Measurements from ENCODE around the gene MYPOP. TPM values are rescaled to one million over a fixed set of nuclear protein-coding genes. Genes with fewer than 3 reads are reported as not detected.

Gene MYPOP
- total and polyA plus RNA-seq, 2 of the 13 experiments (the other 11 are each of a cell fraction or from before 2014, with no cell fraction given), result 2.3 to 2.7 TPM

DNA sequence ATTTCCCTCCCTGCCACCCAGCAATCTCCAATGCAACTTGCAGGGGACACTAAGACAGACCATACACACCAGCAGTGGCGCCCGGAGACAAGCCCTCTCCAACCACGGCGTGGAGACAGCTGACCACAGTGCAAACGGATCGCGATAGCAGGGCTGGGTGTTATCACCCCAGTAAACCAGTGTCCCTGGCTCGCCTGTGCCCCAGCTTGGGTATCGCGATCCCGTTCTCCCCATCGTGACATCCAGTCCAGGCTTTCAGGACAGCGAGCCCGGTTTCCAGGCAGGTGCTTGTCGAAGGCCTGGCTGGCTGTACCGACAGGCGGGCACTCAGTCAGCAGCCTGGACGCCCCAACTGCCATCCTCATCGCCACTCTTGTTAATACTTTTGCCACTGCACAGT lies 32.9 kb upstream of the MYPOP start:
- CTCF ChIA-PET (ENCODE audit: low intra/inter-chr PET ratio, low total read pairs), result no interaction called here
- BruUV-seq (replicated peaks), result no TSS peak
- Histone ChIP-seq H3K79me2 (ENCODE audit: insufficient read depth, low read length) (no peaks in the 10 kb centered on the region), H3K9me3 (ENCODE audit: low read length) (no peaks in the 10 kb centered on the region), H2AFZ (ENCODE audit: low read length) (no peak overlapping the region), H3K36me3 (replicated peaks in 1 of 2; ENCODE audit: control insufficient read depth in 1 of 2, insufficient read depth in 2 of 2, low read length in 2 of 2) (no peaks in the 10 kb centered on the region), H3K4me1 (ENCODE audit: insufficient read depth, low read length) (no peaks in the 10 kb centered on the region), H3K27me3 (ENCODE audit: control insufficient read depth in 1 of 2, insufficient read depth in 2 of 2, low read length in 2 of 2) (peaks cover 2 to 35% of the 10 kb centered on the region in 2 experiments), H4K20me1 (ENCODE audit: insufficient read depth, low read length) (no peaks in the 10 kb centered on the region), H3K4me3 (replicated peaks in 1 of 3; ENCODE audit: insufficient read depth in 1 of 3, low read depth in 2 of 3, low read length in 3 of 3) (no peak overlapping the region), H3K4me2 (ENCODE audit: low read depth, low read length) (no peak overlapping the region), H3K9ac (ENCODE audit: insufficient read depth, low read depth, low read length) (no peak overlapping the region), H3K27ac (ENCODE audit: extremely low read length, insufficient read depth, low read length) (no peak overlapping the region)
- TF ChIP-seq, protein P1, sequence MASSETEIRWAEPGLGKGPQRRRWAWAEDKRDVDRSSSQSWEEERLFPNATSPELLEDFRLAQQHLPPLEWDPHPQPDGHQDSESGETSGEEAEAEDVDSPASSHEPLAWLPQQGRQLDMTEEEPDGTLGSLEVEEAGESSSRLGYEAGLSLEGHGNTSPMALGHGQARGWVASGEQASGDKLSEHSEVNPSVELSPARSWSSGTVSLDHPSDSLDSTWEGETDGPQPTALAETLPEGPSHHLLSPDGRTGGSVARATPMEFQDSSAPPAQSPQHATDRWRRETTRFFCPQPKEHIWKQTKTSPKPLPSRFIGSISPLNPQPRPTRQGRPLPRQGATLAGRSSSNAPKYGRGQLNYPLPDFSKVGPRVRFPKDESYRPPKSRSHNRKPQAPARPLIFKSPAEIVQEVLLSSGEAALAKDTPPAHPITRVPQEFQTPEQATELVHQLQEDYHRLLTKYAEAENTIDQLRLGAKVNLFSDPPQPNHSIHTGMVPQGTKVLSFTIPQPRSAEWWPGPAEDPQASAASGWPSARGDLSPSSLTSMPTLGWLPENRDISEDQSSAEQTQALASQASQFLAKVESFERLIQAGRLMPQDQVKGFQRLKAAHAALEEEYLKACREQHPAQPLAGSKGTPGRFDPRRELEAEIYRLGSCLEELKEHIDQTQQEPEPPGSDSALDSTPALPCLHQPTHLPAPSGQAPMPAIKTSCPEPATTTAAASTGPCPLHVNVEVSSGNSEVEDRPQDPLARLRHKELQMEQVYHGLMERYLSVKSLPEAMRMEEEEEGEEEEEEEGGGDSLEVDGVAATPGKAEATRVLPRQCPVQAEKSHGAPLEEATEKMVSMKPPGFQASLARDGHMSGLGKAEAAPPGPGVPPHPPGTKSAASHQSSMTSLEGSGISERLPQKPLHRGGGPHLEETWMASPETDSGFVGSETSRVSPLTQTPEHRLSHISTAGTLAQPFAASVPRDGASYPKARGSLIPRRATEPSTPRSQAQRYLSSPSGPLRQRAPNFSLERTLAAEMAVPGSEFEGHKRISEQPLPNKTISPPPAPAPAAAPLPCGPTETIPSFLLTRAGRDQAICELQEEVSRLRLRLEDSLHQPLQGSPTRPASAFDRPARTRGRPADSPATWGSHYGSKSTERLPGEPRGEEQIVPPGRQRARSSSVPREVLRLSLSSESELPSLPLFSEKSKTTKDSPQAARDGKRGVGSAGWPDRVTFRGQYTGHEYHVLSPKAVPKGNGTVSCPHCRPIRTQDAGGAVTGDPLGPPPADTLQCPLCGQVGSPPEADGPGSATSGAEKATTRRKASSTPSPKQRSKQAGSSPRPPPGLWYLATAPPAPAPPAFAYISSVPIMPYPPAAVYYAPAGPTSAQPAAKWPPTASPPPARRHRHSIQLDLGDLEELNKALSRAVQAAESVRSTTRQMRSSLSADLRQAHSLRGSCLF (CRISPR knock-in tag; IDR thresholded peaks at IDR 0.05; ENCODE audit: borderline replicate concordance), result no peak
- TF ChIP-seq ZMYM2 (CRISPR knock-in tag; IDR thresholded peaks at IDR 0.05) (no peak), FOXJ3 (CRISPR knock-in tag; IDR thresholded peaks at IDR 0.05; ENCODE audit: borderline replicate concordance) (no peak), JUND (CRISPR knock-in tag; IDR thresholded peaks at IDR 0.05) (no peak), NFYB (CRISPR knock-in tag; IDR thresholded peaks at IDR 0.05) (no peak), NBN (conservative IDR thresholded peaks at IDR 0.05) (no peak), PHB2 (IDR thresholded peaks at IDR 0.05; ENCODE audit: partially characterized antibody) (no peak), ZNF354B (CRISPR knock-in tag; IDR thresholded peaks at IDR 0.05) (no peak), JDP2 (CRISPR knock-in tag; IDR thresholded peaks at IDR 0.05; ENCODE audit: borderline replicate concordance) (no peak), ZNF143 (CRISPR knock-in tag; IDR thresholded peaks at IDR 0.05) (no peak), ZNF205 (CRISPR knock-in tag; IDR thresholded peaks at IDR 0.05) (no peak), ZNF335 (CRISPR knock-in tag; IDR thresholded peaks at IDR 0.05) (no peak), ZNF75D (CRISPR knock-in tag; IDR thresholded peaks at IDR 0.05; ENCODE audit: borderline replicate concordance) (no peak), MED8 (CRISPR knock-in tag; IDR thresholded peaks at IDR 0.05; ENCODE audit: insufficient replicate concordance) (no peak)
- TF ChIP-seq, protein P2, sequence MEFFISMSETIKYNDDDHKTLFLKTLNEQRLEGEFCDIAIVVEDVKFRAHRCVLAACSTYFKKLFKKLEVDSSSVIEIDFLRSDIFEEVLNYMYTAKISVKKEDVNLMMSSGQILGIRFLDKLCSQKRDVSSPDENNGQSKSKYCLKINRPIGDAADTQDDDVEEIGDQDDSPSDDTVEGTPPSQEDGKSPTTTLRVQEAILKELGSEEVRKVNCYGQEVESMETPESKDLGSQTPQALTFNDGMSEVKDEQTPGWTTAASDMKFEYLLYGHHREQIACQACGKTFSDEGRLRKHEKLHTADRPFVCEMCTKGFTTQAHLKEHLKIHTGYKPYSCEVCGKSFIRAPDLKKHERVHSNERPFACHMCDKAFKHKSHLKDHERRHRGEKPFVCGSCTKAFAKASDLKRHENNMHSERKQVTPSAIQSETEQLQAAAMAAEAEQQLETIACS (CRISPR knock-in tag; IDR thresholded peaks at IDR 0.05), result no peak
- TF ChIP-seq, protein P3, sequence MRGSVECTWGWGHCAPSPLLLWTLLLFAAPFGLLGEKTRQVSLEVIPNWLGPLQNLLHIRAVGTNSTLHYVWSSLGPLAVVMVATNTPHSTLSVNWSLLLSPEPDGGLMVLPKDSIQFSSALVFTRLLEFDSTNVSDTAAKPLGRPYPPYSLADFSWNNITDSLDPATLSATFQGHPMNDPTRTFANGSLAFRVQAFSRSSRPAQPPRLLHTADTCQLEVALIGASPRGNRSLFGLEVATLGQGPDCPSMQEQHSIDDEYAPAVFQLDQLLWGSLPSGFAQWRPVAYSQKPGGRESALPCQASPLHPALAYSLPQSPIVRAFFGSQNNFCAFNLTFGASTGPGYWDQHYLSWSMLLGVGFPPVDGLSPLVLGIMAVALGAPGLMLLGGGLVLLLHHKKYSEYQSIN (CRISPR knock-in tag; IDR thresholded peaks at IDR 0.05; ENCODE audit: borderline replicate concordance), result no peak
- TF ChIP-seq, protein P4, sequence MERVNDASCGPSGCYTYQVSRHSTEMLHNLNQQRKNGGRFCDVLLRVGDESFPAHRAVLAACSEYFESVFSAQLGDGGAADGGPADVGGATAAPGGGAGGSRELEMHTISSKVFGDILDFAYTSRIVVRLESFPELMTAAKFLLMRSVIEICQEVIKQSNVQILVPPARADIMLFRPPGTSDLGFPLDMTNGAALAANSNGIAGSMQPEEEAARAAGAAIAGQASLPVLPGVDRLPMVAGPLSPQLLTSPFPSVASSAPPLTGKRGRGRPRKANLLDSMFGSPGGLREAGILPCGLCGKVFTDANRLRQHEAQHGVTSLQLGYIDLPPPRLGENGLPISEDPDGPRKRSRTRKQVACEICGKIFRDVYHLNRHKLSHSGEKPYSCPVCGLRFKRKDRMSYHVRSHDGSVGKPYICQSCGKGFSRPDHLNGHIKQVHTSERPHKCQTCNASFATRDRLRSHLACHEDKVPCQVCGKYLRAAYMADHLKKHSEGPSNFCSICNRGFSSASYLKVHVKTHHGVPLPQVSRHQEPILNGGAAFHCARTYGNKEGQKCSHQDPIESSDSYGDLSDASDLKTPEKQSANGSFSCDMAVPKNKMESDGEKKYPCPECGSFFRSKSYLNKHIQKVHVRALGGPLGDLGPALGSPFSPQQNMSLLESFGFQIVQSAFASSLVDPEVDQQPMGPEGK (CRISPR knock-in tag; IDR thresholded peaks at IDR 0.05), result no peak
- in situ Hi-C loops (cut with HindIII; ENCODE audit: extremely low pct_ligation_motif_present, low pct_unique_long_range_greater_than_20kb) (no loop called here), intact Hi-C loops (cut with micrococcal nuclease; ENCODE audit: unreplicated experiment) (no loop called here)
- 12% methylated on average over 6 of the region's 19 CpGs for WGBS (ENCODE audit: low lambda C conversion rate)
- DNase-seq (ENCODE audit: low spot score) (no peak), ATAC-seq (no peak), FAIRE-seq (no peak)
- POLR2A ChIA-PET, result no interaction called here
